IMR-90 (cell line): ENCODE data around the gene UQCRFS1. TPM values are rescaled to one million over a fixed set of nuclear protein-coding genes. Genes with fewer than 3 reads are reported as not detected.

Experiments used
- ATAC-seq: fragments of 200-7000 bp; cut with Tn5 transposase; 2 replicates; pipeline ENCODE4 v1.9.1; 2020; ENCODE audit warnings: low read depth, mild to moderate bottlenecking, moderate library complexity
- BruUV-seq: library from RNA; stranded (reverse); fragments of 400-500 nt; replicated peaks from 2 replicates; lab custom pipeline; 2021; lab: Mats Ljungman, UMichigan
- CTCF ChIA-PET: fragments of 300-600 bp; formaldehyde crosslinking; extraction: SDS; loops from one replicate; lab custom pipeline; 2021; ENCODE audit warnings: antibody characterized with exemption; lab: Yijun Ruan, JAX
- POLR2A ChIA-PET: fragments of 300-600 bp; sonication (Branson Sonifier 250); formaldehyde crosslinking; loops from one replicate; lab custom pipeline; 2022; ENCODE audit warnings: antibody characterized with exemption; ENCODE audit not compliant: unreplicated experiment; lab: Charles Lee
- DNase-seq: peaks from one replicate; pipeline ENCODE4 v3.0.0; 2013
- H2AFZ ChIP-seq: replicated peaks from 2 replicates; pipeline ENCODE3; 2013; ENCODE audit warnings: low read length, mild to moderate bottlenecking; ENCODE audit not compliant: poor library complexity
- H2AK5ac ChIP-seq: 2 replicates; pipeline ENCODE4 v1.6.1; 2013; ENCODE audit warnings: low read depth, low read length, inconsistent platforms
- H2AK9ac ChIP-seq: replicated peaks from 2 replicates; pipeline ENCODE3; 2013; ENCODE audit warnings: mild to moderate bottlenecking, low read depth, low read length, moderate library complexity; ENCODE audit not compliant: poor library complexity
- H2BK120ac ChIP-seq: 2 replicates; pipeline ENCODE4 v1.6.1; 2013; ENCODE audit warnings: low read depth, low read length, inconsistent platforms
- H2BK15ac ChIP-seq: 3 replicates; pipeline ENCODE4 v1.6.1; 2013; ENCODE audit warnings: low read depth, low read length, inconsistent platforms
- H2BK20ac ChIP-seq: 2 replicates; pipeline ENCODE4 v1.6.1; 2013; ENCODE audit warnings: low read depth, mild to moderate bottlenecking, inconsistent platforms, low read length, moderate library complexity
- H2BK5ac ChIP-seq: 2 replicates; pipeline ENCODE4 v1.6.1; 2013; ENCODE audit warnings: mild to moderate bottlenecking, low read depth, low read length, inconsistent platforms; ENCODE audit not compliant: poor library complexity, severe bottlenecking
- H3K14ac ChIP-seq: replicated peaks from 2 replicates; pipeline ENCODE4 v1.6.1; 2013; ENCODE audit warnings: low read depth, low read length, inconsistent platforms
- H3K18ac ChIP-seq: 2 replicates; pipeline ENCODE4 v1.6.1; 2013; ENCODE audit warnings: low read depth, low read length, control low read depth
- H3K23ac ChIP-seq: 2 replicates; pipeline ENCODE4 v1.6.1; 2013; ENCODE audit warnings: low read depth, low read length, inconsistent platforms
- H3K27ac ChIP-seq: 2 replicates; pipeline ENCODE4 v1.5.1; 2013; ENCODE audit warnings: mild to moderate bottlenecking, control low read depth, low read length; ENCODE audit not compliant: insufficient read depth
- H3K27me3 ChIP-seq: 2 replicates; pipeline ENCODE4 v1.6.1; 2013; ENCODE audit warnings: low read length; ENCODE audit not compliant: control insufficient read depth, insufficient read depth
- H3K36me3 ChIP-seq: 2 replicates; pipeline ENCODE4 v1.6.1; 2013; ENCODE audit warnings: low read length, mixed read lengths; ENCODE audit not compliant: control insufficient read depth, insufficient read depth
- H3K4ac ChIP-seq: 2 replicates; pipeline ENCODE4 v1.6.1; 2013; ENCODE audit warnings: low read depth, low read length, inconsistent platforms
- H3K4me1 ChIP-seq: 2 replicates; pipeline ENCODE4 v1.6.1; 2013; ENCODE audit warnings: low read length, mixed read lengths; ENCODE audit not compliant: control insufficient read depth, insufficient read depth
- H3K4me2 ChIP-seq: 2 replicates; pipeline ENCODE4 v1.6.1; 2013; ENCODE audit warnings: low read depth, mild to moderate bottlenecking, control low read depth, low read length, moderate library complexity
- H3K4me3 ChIP-seq: 2 replicates; pipeline ENCODE4 v1.5.1; 2013; ENCODE audit warnings: low read depth, mild to moderate bottlenecking, control low read depth, low read length, moderate library complexity; ENCODE audit not compliant: insufficient read depth
- H3K56ac ChIP-seq: 2 replicates; pipeline ENCODE4 v1.6.1; 2013; ENCODE audit warnings: low read length, inconsistent platforms; ENCODE audit not compliant: insufficient read depth; ENCODE audit errors: extremely low read depth
- H3K79me1 ChIP-seq, 2 experiments: 2 replicates each; pipeline ENCODE4 v1.6.1; 2013; ENCODE audit warnings: low read length in 2 of 2, inconsistent platforms in 1 of 2, low read depth in 1 of 2
- H3K9ac ChIP-seq: 2 replicates; pipeline ENCODE4 v1.6.1; 2013; ENCODE audit warnings: low read depth, low read length, control low read depth
- H3K9me1 ChIP-seq: 2 replicates; pipeline ENCODE4 v1.6.1; 2013; ENCODE audit warnings: low read length, inconsistent platforms; ENCODE audit not compliant: insufficient read depth
- H3K9me3 ChIP-seq: 2 replicates; pipeline ENCODE4 v1.6.1; 2013; ENCODE audit warnings: low read length; ENCODE audit not compliant: control insufficient read depth, insufficient read depth
- H4K20me1 ChIP-seq: 2 replicates; pipeline ENCODE4 v1.6.1; 2013; ENCODE audit warnings: low read length, inconsistent platforms; ENCODE audit not compliant: insufficient read depth
- H4K5ac ChIP-seq: 2 replicates; pipeline ENCODE4 v1.6.1; 2013; ENCODE audit warnings: mild to moderate bottlenecking, low read depth, low read length, control low read depth
- H4K8ac ChIP-seq, 2 experiments: 2 replicates each; pipeline ENCODE4 v1.6.1; 2013; ENCODE audit warnings: low read depth in 2 of 2, low read length in 2 of 2, control low read depth in 1 of 2, inconsistent platforms in 1 of 2
- H4K91ac ChIP-seq: 2 replicates; pipeline ENCODE4 v1.6.1; 2013; ENCODE audit warnings: low read depth, low read length, inconsistent platforms; ENCODE audit not compliant: insufficient read depth
- BHLHE40 ChIP-seq: fragments of 150-350 bp; IDR thresholded peaks from 2 replicates; pipeline ENCODE4 v1.6.1; 2016; ENCODE audit warnings: mild to moderate bottlenecking, low read depth, low read length
- CEBPB ChIP-seq: IDR thresholded peaks from 2 replicates; pipeline ENCODE4 v1.6.1; 2012; ENCODE audit warnings: low read depth, low read length, improper control_type of control experiment
- CHD1 ChIP-seq: IDR thresholded peaks from 2 replicates; pipeline ENCODE4 v1.6.1; 2012; ENCODE audit warnings: low read depth, low read length, improper control_type of control experiment
- CTCF ChIP-seq: conservative IDR thresholded peaks from 2 replicates; pipeline ENCODE4 v1.5.1; 2012; ENCODE audit warnings: mild to moderate bottlenecking, low read depth, low read length, improper control_type of control experiment
- ELK1 ChIP-seq: fragments of 150-350 bp; IDR thresholded peaks from 2 replicates; pipeline ENCODE4 v1.6.1; 2016; ENCODE audit warnings: low read depth, mild to moderate bottlenecking, low read length, moderate library complexity, borderline replicate concordance
- FOS ChIP-seq: fragments of 150-350 bp; IDR thresholded peaks from 2 replicates; pipeline ENCODE4 v1.6.1; 2016; ENCODE audit warnings: low read depth, low read length
- MAFK ChIP-seq: IDR thresholded peaks from 2 replicates; pipeline ENCODE4 v1.6.1; 2012; ENCODE audit warnings: low read depth, low read length, improper control_type of control experiment
- MAZ ChIP-seq: IDR thresholded peaks from 2 replicates; pipeline ENCODE4 v1.6.1; 2012; ENCODE audit warnings: low read depth, mild to moderate bottlenecking, low read length, improper control_type of control experiment, moderate library complexity, borderline replicate concordance
- MXI1 ChIP-seq: IDR thresholded peaks from 2 replicates; pipeline ENCODE4 v1.6.1; 2012; ENCODE audit warnings: low read depth, mild to moderate bottlenecking, low read length, moderate library complexity, borderline replicate concordance
- NFE2L2 ChIP-seq: fragments of 150-350 bp; IDR thresholded peaks from 2 replicates; pipeline ENCODE4 v1.6.1; 2016; ENCODE audit warnings: low read depth, mild to moderate bottlenecking, low read length
- POLR2A ChIP-seq: IDR thresholded peaks from 2 replicates; pipeline ENCODE4 v1.6.1; 2012; ENCODE audit warnings: mild to moderate bottlenecking, low read depth, low read length
- RAD21 ChIP-seq: IDR thresholded peaks from 2 replicates; pipeline ENCODE4 v1.6.1; 2012; ENCODE audit warnings: low read length, improper control_type of control experiment
- RCOR1 ChIP-seq: IDR thresholded peaks from 2 replicates; pipeline ENCODE4 v1.6.1; 2012; ENCODE audit warnings: mild to moderate bottlenecking, low read length, improper control_type of control experiment; ENCODE audit not compliant: insufficient replicate concordance
- RFX5 ChIP-seq: IDR thresholded peaks from 2 replicates; pipeline ENCODE4 v1.8.0; 2012; ENCODE audit warnings: low read depth, mild to moderate bottlenecking, low read length, moderate library complexity
- SMC3 ChIP-seq: fragments of 150-350 bp; IDR thresholded peaks from 2 replicates; pipeline ENCODE4 v1.6.1; 2016; ENCODE audit warnings: low read depth, mild to moderate bottlenecking, antibody characterized with exemption, low read length, moderate library complexity
- USF2 ChIP-seq: fragments of 150-350 bp; IDR thresholded peaks from 2 replicates; pipeline ENCODE4 v1.6.1; 2017; ENCODE audit warnings: mild to moderate bottlenecking, antibody characterized with exemption, low read length, low read depth
- WGBS, 2 experiments: methylation state at CpG; one replicate each; pipeline versions ENCODE4 v1.1.5 to v1.1.7; 2013; ENCODE audit warnings: missing lambda C conversion rate in 2 of 2; ENCODE audit not compliant: insufficient read length in 1 of 2; ENCODE audit errors: extremely low coverage in 2 of 2; 5-methylcytosine and 5-hydroxymethylcytosine counted together
- dilution Hi-C: fragments of 300-500 bp; cut with HindIII; formaldehyde crosslinking; loops from one replicate; pipeline ENCODE4 v1.14.3; 2018; ENCODE audit warnings: low sequenced_read_pairs; ENCODE audit not compliant: unreplicated experiment
- in situ Hi-C: fragments of 300-500 bp; cut with MboI; formaldehyde crosslinking; loops from 3 replicates; pipeline ENCODE4 v1.14.3; 2019; ENCODE audit warnings: low sequenced_read_pairs, inconsistent platforms, mixed read lengths
- intact Hi-C: fragments of 100-400 bp; cut with micrococcal nuclease; formaldehyde crosslinking; loops from 2 replicates; pipeline ENCODE4 v1.10.0; 2022
- polyA plus RNA-seq, 3 experiments: library from polyadenylated mRNA; depleted of rRNA; stranded (reverse); fragments of >200 nt; gene quantifications; 2 replicates each; pipeline ENCODE4 v1.2.3, GENCODE V29; 2012; ENCODE audit warnings: low replicate concordance in 1 of 3
- total RNA-seq: library from RNA; depleted of rRNA; stranded (reverse); fragments of >200 nt; gene quantifications from 2 replicates; pipeline ENCODE4 v1.2.3, GENCODE V29; 2012

Gene UQCRFS1
- total and polyA plus RNA-seq, 2 of the 4 experiments (the other 2 are of a cell fraction) = 37.1 to 43.8 TPM

GRCh38 chr19:29187676-29188075, 25.3 kb downstream of the UQCRFS1 start:
- intact Hi-C loops (no loop called here), dilution Hi-C loops (no loop called here)
- no CpG with 5 or more reads among the region's 6 CpGs for WGBS, 2 experiments

More at GRCh38 chr19:29187676-29188075, 25.3 kb downstream of the UQCRFS1 start:
- no peak overlapping the region for H2BK20ac ChIP-seq
- no peaks in the 10 kb centered on the region for H3K36me3 ChIP-seq
- ChIA-PET POLR2A (no interaction called here), CTCF (no interaction called here)
- H2BK5ac ChIP-seq = no peak overlapping the region
- no peaks in the 10 kb centered on the region for H3K9me3 ChIP-seq
- H3K23ac ChIP-seq = no peak overlapping the region
- no peak overlapping the region for H3K18ac ChIP-seq
- H2BK120ac ChIP-seq = no peak overlapping the region
- DNase-seq = no peak
- no TSS peak for BruUV-seq
- H3K9me1 ChIP-seq = no peaks in the 10 kb centered on the region
- H2AK9ac ChIP-seq = no peak overlapping the region
- no peak overlapping the region for H3K4me2 ChIP-seq
- no peak overlapping the region for H3K4me3 ChIP-seq
- H2AFZ ChIP-seq = no peak overlapping the region
- no peak overlapping the region for H3K4ac ChIP-seq
- H4K8ac ChIP-seq = no peak overlapping the region
- in situ Hi-C loops = no loop called here
- TF ChIP-seq CTCF (no peak), CHD1 (no peak), MAZ (no peak), MXI1 (no peak), MAFK (no peak), CEBPB (no peak), SMC3 (no peak), ELK1 (no peak), NFE2L2 (no peak), RFX5 (no peak), BHLHE40 (no peak), USF2 (no peak), FOS (no peak), POLR2A (no peak), RCOR1 (no peak), RAD21 (no peak)
- H3K27me3 ChIP-seq = no peaks in the 10 kb centered on the region; the same call in 1 of the 2 replicates
- no peak overlapping the region for H3K27ac ChIP-seq
- H3K14ac ChIP-seq = no peak overlapping the region
- H4K91ac ChIP-seq = no peak overlapping the region
- no peaks in the 10 kb centered on the region for H3K4me1 ChIP-seq
- no peak overlapping the region for H3K9ac ChIP-seq
- H4K20me1 ChIP-seq = no peaks in the 10 kb centered on the region
- H2AK5ac ChIP-seq = no peak overlapping the region
- no peak for ATAC-seq
- H4K5ac ChIP-seq = no peak overlapping the region
- H2BK15ac ChIP-seq = no peak overlapping the region
- H3K56ac ChIP-seq = no peak overlapping the region
- no peaks in the 10 kb centered on the region for H3K79me1 ChIP-seq
